Measurements from ENCODE around the gene GPBAR1. TPM values are rescaled to one million over a fixed set of nuclear protein-coding genes. Genes with fewer than 3 reads are reported as not detected.

Gene GPBAR1
- polyA plus RNA-seq, 1 of the 3 experiments (the other 2 are of a cell fraction), result 0.13 TPM

GRCh38 chr2:218286570-218287459, 26.0 kb downstream of the GPBAR1 start (continued):
- no peak; the same call in 1 of the 2 replicates for TF ChIP-seq REST (IDR thresholded peaks at IDR 0.05; ENCODE audit: low read depth, low read length)
- TF ChIP-seq RAD21 (IDR thresholded peaks at IDR 0.05; ENCODE audit: low read length), result no peak
- TF ChIP-seq RCOR1 (IDR thresholded peaks at IDR 0.05; ENCODE audit: low read length), result no peak
- TF ChIP-seq FOSL2 (IDR thresholded peaks at IDR 0.05; ENCODE audit: borderline replicate concordance, low read depth), result no peak
- no peak for TF ChIP-seq EZH2phosphoT487 (IDR thresholded peaks at IDR 0.05; ENCODE audit: borderline replicate concordance, low read depth)
- TF ChIP-seq YY1 (IDR thresholded peaks at IDR 0.05; ENCODE audit: low read depth), result 0 out of 2 replicates have a peak, but pooled peaks have one; percentile 24
- TF ChIP-seq FOXJ3 (CRISPR knock-in tag; IDR thresholded peaks at IDR 0.05), result no peak
- TF ChIP-seq EP300 (IDR thresholded peaks at IDR 0.05; ENCODE audit: borderline replicate concordance in 1 of 2, low read depth in 1 of 2, low read length in 1 of 2), result no peak

GRCh38 chr2:218289639-218290315, 29.0 kb downstream of the GPBAR1 start:
- peaks cover 14% of the 10 kb centered on the region for H3F3A ChIP-seq (replicated peaks; ENCODE audit: insufficient read depth)
- WGBS (ENCODE audit: low lambda C conversion rate), result 77% methylated on average over 6 of the region's 6 CpGs
- no peaks in the 10 kb centered on the region for H4K20me1 ChIP-seq (ENCODE audit: insufficient read depth)
- no peaks in the 10 kb centered on the region for H3K27me3 ChIP-seq (ENCODE audit: insufficient read depth)
- H3K9ac ChIP-seq, result no peak overlapping the region
- H3K36me3 ChIP-seq (replicated peaks in 1 of 2; ENCODE audit: control insufficient read depth in 1 of 2, insufficient read depth in 2 of 2, low read length in 1 of 2), result no peaks in the 10 kb centered on the region
- no peak overlapping the region for H2AFZ ChIP-seq (ENCODE audit: low read depth)
- ChIA-PET CTCF (interaction anchor here (0.6 to 2.0 kb wide), 4 partner anchors 12 to 67 kb away, joined by 3 to 11 read pairs (median 4); partner anchors contain the start of gene CATIP), POLR2A (no interaction called here)
- peaks cover 12 to 16% of the 10 kb centered on the region in 2 experiments; a peak in 3 of 4 replicates for H3K4me1 ChIP-seq (ENCODE audit: control insufficient read depth in 1 of 2, insufficient read depth in 2 of 2, low read depth in 1 of 2, low read length in 1 of 2)
- no peaks in the 10 kb centered on the region for H3K9me3 ChIP-seq
- H3K4me2 ChIP-seq, result no peak overlapping the region
- TF ChIP-seq CTCF (IDR thresholded peaks at IDR 0.05) (no peak), POLR2AphosphoS5 (IDR thresholded peaks at IDR 0.05; ENCODE audit: low read depth, low read length) (no peak), TEAD4 (IDR thresholded peaks at IDR 0.05; ENCODE audit: borderline replicate concordance, insufficient read depth) (no peak), MAX (IDR thresholded peaks at IDR 0.05; ENCODE audit: low read depth) (no peak), TAF1 (IDR thresholded peaks at IDR 0.05; ENCODE audit: borderline replicate concordance, low read depth, low read length) (no peak), NRF1 (IDR thresholded peaks at IDR 0.05; ENCODE audit: low read depth, low read length) (no peak), SIN3A (IDR thresholded peaks at IDR 0.05; ENCODE audit: borderline replicate concordance, low read depth, low read length) (no peak), JUND (IDR thresholded peaks at IDR 0.05) (no peak), IRF3 (IDR thresholded peaks at IDR 0.05; ENCODE audit: low read depth, low read length) (no peak), RFX5 (IDR thresholded peaks at IDR 0.05; ENCODE audit: low read length) (no peak)
- H3K4me3 ChIP-seq (ENCODE audit: low read depth in 2 of 2, low read length in 1 of 2), result no peak overlapping the region
- H3K9me2 ChIP-seq, result no peaks in the 10 kb centered on the region
- H3K27ac ChIP-seq (ENCODE audit: low read depth in 2 of 2, low read length in 1 of 2), result no peak overlapping the region
- H3K79me2 ChIP-seq (ENCODE audit: insufficient read depth), result 0 out of 2 replicates have a peak, but pooled peaks cover 3% of the 10 kb centered on the region
- no peak for DNase-seq

Measured in SK-N-SH (cell line).